Dendritic cell treated with granulocyte-macrophage colony-stimulating factor and Interleukin-4, amounts not matched to agents 40 ng/mL and 50 ng/mL, for 4 days (primary cell): Measurements from ENCODE around the gene BMP7.

ENCODE experiments used
- H3K27ac Mint-ChIP-seq: one replicate; pipeline ENCODE4 v1.8.0; 2022; ENCODE audit warnings: mild to moderate bottlenecking, mixed read lengths
- H3K27me3 Mint-ChIP-seq: one replicate; pipeline ENCODE4 v1.8.0; 2022; ENCODE audit warnings: mild to moderate bottlenecking, mixed read lengths
- H3K36me3 Mint-ChIP-seq: one replicate; pipeline ENCODE4 v1.8.0; 2022; ENCODE audit warnings: low read depth, mixed read lengths
- H3K4me1 Mint-ChIP-seq: one replicate; pipeline ENCODE4 v1.8.0; 2022; ENCODE audit warnings: low read depth, mixed read lengths
- H3K4me3 Mint-ChIP-seq: one replicate; pipeline ENCODE4 v1.8.0; 2022; ENCODE audit warnings: mild to moderate bottlenecking, moderate library complexity, mixed read lengths
- H3K9me3 Mint-ChIP-seq: one replicate; pipeline ENCODE4 v1.8.0; 2022; ENCODE audit warnings: mixed read lengths
- intact Hi-C: fragments of 100-400 bp; cut with micrococcal nuclease; formaldehyde crosslinking; loops from one replicate; pipeline ENCODE4 v1.15.0; 2022

The BMP7 gene

DNA sequence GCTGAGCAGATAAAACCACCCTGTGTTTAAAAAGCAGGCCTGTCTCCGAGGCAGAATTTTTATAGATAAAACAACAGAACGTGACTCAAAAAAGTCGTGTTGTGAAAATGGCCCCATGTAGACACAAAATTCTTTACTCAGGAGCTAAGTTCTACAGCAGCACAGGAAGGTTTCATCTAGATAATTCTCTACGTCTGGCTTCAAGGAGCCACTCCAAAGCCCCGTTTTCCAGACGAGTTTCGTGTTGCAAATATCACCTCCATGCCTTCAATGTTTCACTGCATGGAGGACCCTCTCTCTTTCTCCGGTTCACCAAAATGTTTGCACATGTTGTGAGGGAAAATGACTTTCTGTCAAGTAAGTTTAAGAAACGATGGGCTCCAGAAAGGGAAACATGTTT is 12.0 kb upstream of the BMP7 start:
- Mint-ChIP-seq H3K27me3 (peaks cover 24% of the 10 kb centered on the region), H3K4me1 (no peaks in the 10 kb centered on the region)

GRCh38 chr20:57277398-57278105 is 11.1 kb upstream of the BMP7 start:
- Mint-ChIP-seq H3K27ac (no peak overlapping the region), H3K27me3 (peaks cover 18% of the 10 kb centered on the region), H3K9me3 (no peaks in the 10 kb centered on the region), H3K4me1 (no peaks in the 10 kb centered on the region), H3K36me3 (no peaks in the 10 kb centered on the region), H3K4me3 (no peak overlapping the region)
- intact Hi-C loops, result no loop called here

More for the DNA sequence above, 12.0 kb upstream of the BMP7 start:
- Mint-ChIP-seq H3K4me3 (no peak overlapping the region), H3K27ac (no peak overlapping the region), H3K36me3 (no peaks in the 10 kb centered on the region), H3K9me3 (no peaks in the 10 kb centered on the region)
- intact Hi-C loops, result no loop called here

DNA sequence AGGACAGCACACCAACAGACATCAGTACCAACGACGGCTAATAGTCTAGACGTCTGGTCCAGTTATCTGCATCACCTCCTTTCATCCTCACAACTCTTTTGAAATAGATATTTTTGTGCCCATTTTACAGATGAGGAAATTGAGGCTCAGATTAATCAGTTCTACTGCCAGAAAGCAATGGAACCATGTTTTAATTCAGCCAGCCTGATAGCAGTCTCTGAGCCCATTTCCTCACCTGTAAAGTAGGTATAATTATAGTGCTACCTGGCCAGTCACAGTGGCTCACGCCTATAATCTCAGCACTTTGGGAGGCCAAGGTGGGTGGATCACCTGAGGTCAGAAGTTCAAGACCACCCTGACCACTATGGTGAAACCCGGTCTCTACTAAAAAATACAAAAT is 9.8 kb upstream of the BMP7 start:
- Mint-ChIP-seq H3K4me3 (no peak overlapping the region), H3K4me1 (no peaks in the 10 kb centered on the region), H3K27ac (no peak overlapping the region), H3K27me3 (peaks cover 21% of the 10 kb centered on the region), H3K36me3 (no peaks in the 10 kb centered on the region), H3K9me3 (no peaks in the 10 kb centered on the region)
- intact Hi-C loops, result no loop called here

GRCh38 chr20:57275813-57276212 is 9.4 kb upstream of the BMP7 start:
- H3K9me3 Mint-ChIP-seq, result no peaks in the 10 kb centered on the region
- no peaks in the 10 kb centered on the region for H3K4me1 Mint-ChIP-seq
- H3K27me3 Mint-ChIP-seq, result peaks cover 18% of the 10 kb centered on the region
- H3K4me3 Mint-ChIP-seq, result no peak overlapping the region
- H3K27ac Mint-ChIP-seq, result no peak overlapping the region
- intact Hi-C loops, result no loop called here
- no peaks in the 10 kb centered on the region for H3K36me3 Mint-ChIP-seq

GRCh38 chr20:57275334-57275733 is 8.9 kb upstream of the BMP7 start:
- Mint-ChIP-seq H3K27ac (no peak overlapping the region), H3K27me3 (peaks cover 22% of the 10 kb centered on the region), H3K4me3 (no peak overlapping the region), H3K36me3 (no peaks in the 10 kb centered on the region), H3K4me1 (no peaks in the 10 kb centered on the region), H3K9me3 (no peaks in the 10 kb centered on the region)
- intact Hi-C loops, result no loop called here

GRCh38 chr20:57274846-57275245 is 8.4 kb upstream of the BMP7 start:
- H3K4me3 Mint-ChIP-seq, result no peak overlapping the region
- H3K27ac Mint-ChIP-seq, result no peak overlapping the region
- H3K9me3 Mint-ChIP-seq, result no peaks in the 10 kb centered on the region
- H3K4me1 Mint-ChIP-seq, result no peaks in the 10 kb centered on the region
- intact Hi-C loops, result no loop called here
- no peaks in the 10 kb centered on the region for H3K36me3 Mint-ChIP-seq
- peaks cover 26% of the 10 kb centered on the region for H3K27me3 Mint-ChIP-seq

GRCh38 chr20:57274299-57274698 is 7.9 kb upstream of the BMP7 start:
- H3K4me1 Mint-ChIP-seq, result no peaks in the 10 kb centered on the region
- H3K27ac Mint-ChIP-seq, result no peak overlapping the region
- H3K36me3 Mint-ChIP-seq, result no peaks in the 10 kb centered on the region
- peaks cover 31% of the 10 kb centered on the region for H3K27me3 Mint-ChIP-seq
- intact Hi-C loops, result no loop called here
- H3K4me3 Mint-ChIP-seq, result no peak overlapping the region
- H3K9me3 Mint-ChIP-seq, result no peaks in the 10 kb centered on the region

- intact Hi-C loops, result no loop called here
- H3K4me3 Mint-ChIP-seq, result no peak overlapping the region
- H3K27ac Mint-ChIP-seq, result no peak overlapping the region
- H3K36me3 Mint-ChIP-seq, result no peaks in the 10 kb centered on the region
- H3K4me1 Mint-ChIP-seq, result no peaks in the 10 kb centered on the region
- H3K9me3 Mint-ChIP-seq, result no peaks in the 10 kb centered on the region
- H3K27me3 Mint-ChIP-seq, result peaks cover 42% of the 10 kb centered on the region
These were observed 6.6 kb upstream of the BMP7 start for GRCh38 chr20:57272883-57273535.

- H3K27me3 Mint-ChIP-seq, result peaks cover 60% of the 10 kb centered on the region
- H3K4me1 Mint-ChIP-seq, result no peaks in the 10 kb centered on the region
- H3K27ac Mint-ChIP-seq, result no peak overlapping the region
- intact Hi-C loops, result no loop called here
- H3K36me3 Mint-ChIP-seq, result no peaks in the 10 kb centered on the region
- H3K9me3 Mint-ChIP-seq, result no peaks in the 10 kb centered on the region
- H3K4me3 Mint-ChIP-seq, result no peak overlapping the region
These were observed 4.0 kb upstream of the BMP7 start for GRCh38 chr20:57270204-57270984.

- Mint-ChIP-seq H3K27me3 (peaks cover 67% of the 10 kb centered on the region), H3K4me1 (no peaks in the 10 kb centered on the region), H3K4me3 (no peak overlapping the region)
These were observed 2.9 kb upstream of the BMP7 start for GRCh38 chr20:57269148-57269984.

DNA sequence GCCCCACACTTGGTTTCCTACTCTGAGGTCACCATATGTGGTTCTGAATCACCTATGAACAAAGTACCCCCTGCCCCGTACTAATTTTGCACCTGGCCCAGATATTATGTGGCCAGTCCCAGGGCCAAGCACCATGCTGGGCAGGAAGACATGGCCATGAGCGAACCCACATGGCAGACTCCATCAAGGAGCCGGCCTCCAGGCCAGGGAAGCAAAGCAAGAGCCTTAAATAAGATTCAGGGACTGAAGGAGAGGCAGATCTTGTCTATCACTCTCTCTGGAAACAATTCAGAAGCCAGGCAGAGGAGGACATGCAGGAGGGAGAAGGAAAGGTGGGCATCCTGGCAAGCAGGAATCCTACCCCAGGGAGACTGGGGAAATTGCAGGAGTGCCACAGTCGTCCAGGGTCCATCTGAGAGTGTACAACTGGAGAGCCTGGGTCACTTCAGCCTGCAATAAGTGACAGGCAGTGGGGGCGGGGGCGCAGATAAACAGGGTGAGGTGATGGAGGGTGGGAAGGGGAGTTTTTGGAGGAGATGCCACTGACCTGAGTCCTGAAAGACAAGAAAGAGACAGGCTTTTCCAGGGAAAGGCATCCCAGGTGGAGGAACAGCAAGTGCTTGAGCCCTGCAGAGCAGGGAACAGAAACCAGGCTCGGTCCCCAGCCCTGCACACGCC is 2.1 kb upstream of the BMP7 start:
- Mint-ChIP-seq H3K36me3 (no peaks in the 10 kb centered on the region), H3K9me3 (no peaks in the 10 kb centered on the region), H3K4me3 (no peak overlapping the region), H3K27ac (no peak overlapping the region), H3K27me3 (peaks cover 70% of the 10 kb centered on the region), H3K4me1 (no peaks in the 10 kb centered on the region)
- intact Hi-C loops, result no loop called here

More at GRCh38 chr20:57269148-57269984, 2.9 kb upstream of the BMP7 start:
- no peaks in the 10 kb centered on the region for H3K36me3 Mint-ChIP-seq
- no peak overlapping the region for H3K27ac Mint-ChIP-seq
- H3K9me3 Mint-ChIP-seq, result no peaks in the 10 kb centered on the region
- intact Hi-C loops, result no loop called here

DNA sequence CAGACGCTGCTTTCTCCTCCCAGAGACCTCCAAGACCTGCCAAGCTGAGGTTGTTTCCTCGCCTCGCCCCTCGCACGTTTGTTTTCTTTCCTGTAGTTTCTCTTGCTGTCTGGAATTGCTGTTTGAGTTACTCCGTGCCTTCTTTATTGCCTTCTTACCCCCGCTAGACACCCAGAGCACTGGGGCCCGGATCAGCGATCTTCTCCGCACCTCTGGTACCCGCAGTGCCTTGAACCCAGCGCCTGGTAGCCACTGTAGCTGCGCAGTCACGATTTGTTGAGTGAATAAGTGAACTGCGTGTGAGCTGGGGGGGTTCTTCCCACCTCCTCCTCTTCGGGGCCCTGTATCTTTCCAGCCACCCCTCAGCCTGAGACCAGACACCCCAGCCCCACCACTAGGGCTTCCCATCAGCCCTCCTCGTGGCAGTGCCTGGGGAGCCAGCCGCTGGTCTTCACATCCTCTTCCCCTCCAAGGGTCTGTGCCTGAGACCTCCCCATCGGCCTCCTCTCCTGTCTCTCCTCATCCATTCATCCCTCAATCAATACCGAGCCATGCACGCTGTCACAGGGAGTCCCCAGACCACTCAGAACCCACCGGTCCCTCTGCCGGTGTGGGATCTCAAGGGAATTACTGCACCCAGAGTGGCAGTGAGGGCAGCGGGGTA is 849 bp upstream of the BMP7 start:
- no peaks in the 10 kb centered on the region for H3K4me1 Mint-ChIP-seq
- peaks cover 80% of the 10 kb centered on the region for H3K27me3 Mint-ChIP-seq
- H3K9me3 Mint-ChIP-seq, result no peaks in the 10 kb centered on the region
- no peak overlapping the region for H3K4me3 Mint-ChIP-seq
- intact Hi-C loops, result no loop called here
- H3K27ac Mint-ChIP-seq, result no peak overlapping the region
- H3K36me3 Mint-ChIP-seq, result no peaks in the 10 kb centered on the region

DNA sequence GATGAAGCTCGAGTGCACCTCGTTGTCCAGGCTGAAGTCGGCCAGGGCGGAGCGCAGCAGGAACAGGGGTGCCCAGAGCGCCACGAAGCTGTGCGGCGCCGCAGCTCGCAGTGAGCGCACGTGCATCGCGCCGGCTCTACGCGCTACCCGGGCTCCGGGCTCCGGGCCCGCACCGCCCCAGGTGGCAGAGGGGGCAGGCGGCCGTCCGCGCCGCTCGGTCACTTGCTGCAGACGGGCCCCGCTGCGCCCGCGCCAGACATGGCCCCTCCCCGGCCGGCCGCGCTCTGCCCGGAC is 497 bp downstream of the BMP7 start:
- intact Hi-C loops, result no loop called here
- no peak overlapping the region for H3K4me3 Mint-ChIP-seq
- no peaks in the 10 kb centered on the region for H3K9me3 Mint-ChIP-seq
- H3K36me3 Mint-ChIP-seq, result no peaks in the 10 kb centered on the region
- H3K27me3 Mint-ChIP-seq, result peaks cover 88% of the 10 kb centered on the region
- no peaks in the 10 kb centered on the region for H3K4me1 Mint-ChIP-seq
- no peak overlapping the region for H3K27ac Mint-ChIP-seq
